Hematopoietic multipotent progenitor cell (in vitro differentiated cells): ENCODE data around the gene COA5. TPM values are rescaled to one million over a fixed set of nuclear protein-coding genes. Genes with fewer than 3 reads are reported as not detected.

Experiments used
- DNase-seq, 3 donors: peaks; one replicate each; pipeline ENCODE4 v3.0.0-alpha.2; 2011 to 2015; ENCODE audit warnings: low read depth in 2 of 3, low spot score in 2 of 3
- total RNA-seq: library from RNA; depleted of rRNA; stranded (reverse); fragments of >200 nt; gene quantifications from one replicate; pipeline ENCODE4 v1.2.3, GENCODE V29; 2012

Gene COA5
- total RNA-seq, 1 donor: 14.5 TPM

- DNase-seq: no peak
These were observed 34.9 kb downstream of the COA5 start for GRCh38 chr2:98573426-98573825.

GRCh38 chr2:98572676-98573075 lies 35.6 kb downstream of the COA5 start:
- no peak for DNase-seq

GRCh38 chr2:98572211-98572610 lies 36.1 kb downstream of the COA5 start:
- no peak for DNase-seq

GRCh38 chr2:98571796-98572195 lies 36.5 kb downstream of the COA5 start:
- DNase-seq: no peak

GRCh38 chr2:98571121-98571701 lies 37.1 kb downstream of the COA5 start:
- DNase-seq: no peak

GRCh38 chr2:98570356-98570755 lies 38.0 kb downstream of the COA5 start:
- DNase-seq: no peak

- DNase-seq: no peak
These were observed 38.4 kb downstream of the COA5 start for GRCh38 chr2:98569915-98570314.

- DNase-seq: peak; percentile 37 to 57 (median 40)
These were observed 39.0 kb downstream of the COA5 start for GRCh38 chr2:98569197-98569793.

- no peak for DNase-seq
These were observed 40.0 kb downstream of the COA5 start for GRCh38 chr2:98568161-98568956.

- no peak for DNase-seq
These were observed 42.4 kb downstream of the COA5 start for GRCh38 chr2:98565941-98566340.

GRCh38 chr2:98565286-98565860 lies 42.9 kb downstream of the COA5 start:
- no peak for DNase-seq

GRCh38 chr2:98564541-98565132 lies 43.7 kb downstream of the COA5 start:
- DNase-seq: no peak

- no peak for DNase-seq
These were observed 44.9 kb downstream of the COA5 start for GRCh38 chr2:98563394-98563793.

- no peak for DNase-seq
These were observed 46.2 kb downstream of the COA5 start for GRCh38 chr2:98561902-98562695.

GRCh38 chr2:98561018-98561417 lies 47.3 kb downstream of the COA5 start:
- DNase-seq: no peak

- peak in 1 of 3 donors; percentile 18 for DNase-seq
These were observed 48.0 kb downstream of the COA5 start for GRCh38 chr2:98560256-98560771.

- no peak for DNase-seq
These were observed 48.7 kb downstream of the COA5 start for GRCh38 chr2:98559581-98559980.

- DNase-seq: no peak
These were observed 49.3 kb downstream of the COA5 start for GRCh38 chr2:98558852-98559530.

GRCh38 chr2:98556344-98557033 lies 51.8 kb downstream of the COA5 start:
- no peak for DNase-seq
